Endothelial cell of hepatic sinusoid (primary cell): ENCODE data around the gene NAXE.
"Not testable (repeated sequence)": the region's sequence is repeated elsewhere in the genome, so short reads cannot be mapped to it uniquely, and the experiment has no call there.

ENCODE experiments used
- in situ Hi-C: cut with HindIII; loops from 2 replicates; pipeline ENCODE4 v1.10.0; 2017; ENCODE audit warnings: low sequenced_read_pairs

The NAXE gene

GRCh38 chr1:156591432-156592157, at the start of gene NAXE:
TSS of gene NAXE (plus strand) at chr1:156591776. CDS start at chr1:156591805, 29 bp downstream.
- in situ Hi-C loops, result no loop called here

GRCh38 chr1:156543066-156543465, 48.5 kb upstream of the NAXE start:
- in situ Hi-C loops, result no loop called here

GRCh38 chr1:156544592-156545102, 46.9 kb upstream of the NAXE start:
- in situ Hi-C loops, result no loop called here

- in situ Hi-C loops, result no loop called here
Observed at GRCh38 chr1:156546267-156546666, 45.3 kb upstream of the NAXE start.

- in situ Hi-C loops, result no loop called here
Observed at GRCh38 chr1:156547434-156547833, 44.1 kb upstream of the NAXE start.

GRCh38 chr1:156547982-156548381, 43.6 kb upstream of the NAXE start:
- in situ Hi-C loops, result no loop called here

GRCh38 chr1:156549390-156549789, 42.2 kb upstream of the NAXE start:
- in situ Hi-C loops, result no loop called here

- in situ Hi-C loops, result no loop called here
Observed at GRCh38 chr1:156549831-156550230, 41.7 kb upstream of the NAXE start.

- in situ Hi-C loops, result no loop called here
Observed at GRCh38 chr1:156550346-156550745, 41.2 kb upstream of the NAXE start.

GRCh38 chr1:156551066-156551643, 40.4 kb upstream of the NAXE start:
- in situ Hi-C loops, result no loop called here

GRCh38 chr1:156551869-156552268, 39.7 kb upstream of the NAXE start:
- in situ Hi-C loops, result no loop called here

- in situ Hi-C loops, result no loop called here
Observed at GRCh38 chr1:156552518-156552917, 39.1 kb upstream of the NAXE start.

- in situ Hi-C loops, result not testable (repeated sequence)
Observed at GRCh38 chr1:156552937-156553336, 38.6 kb upstream of the NAXE start.

- in situ Hi-C loops, result no loop called here
Observed at GRCh38 chr1:156553860-156554485, 37.6 kb upstream of the NAXE start.

- in situ Hi-C loops, result no loop called here
Observed at GRCh38 chr1:156554971-156555370, 36.6 kb upstream of the NAXE start.

GRCh38 chr1:156555715-156556114, 35.9 kb upstream of the NAXE start:
- in situ Hi-C loops, result no loop called here

- in situ Hi-C loops, result no loop called here
Observed at GRCh38 chr1:156556354-156556753, 35.2 kb upstream of the NAXE start.

- in situ Hi-C loops, result no loop called here
Observed at GRCh38 chr1:156559086-156559796, 32.3 kb upstream of the NAXE start.

GRCh38 chr1:156559797-156560385, 31.7 kb upstream of the NAXE start:
- in situ Hi-C loops, result no loop called here

GRCh38 chr1:156560585-156561163, 30.9 kb upstream of the NAXE start:
- in situ Hi-C loops, result no loop called here

- in situ Hi-C loops, result no loop called here
Observed at GRCh38 chr1:156565519-156565918, 26.1 kb upstream of the NAXE start.
